T-helper 2 cell treated with Interferon-gamma antibody and Interleukin-4, amounts not matched to agents 100 ng/mL and 5 ng/mL, for 36 hours (primary cell): Measurements from ENCODE around the gene HDAC9. TPM values are rescaled to one million over a fixed set of nuclear protein-coding genes. Genes with fewer than 3 reads are reported as not detected.

Experiments
- intact Hi-C: fragments of 100-400 bp; cut with micrococcal nuclease; formaldehyde crosslinking; loops from one replicate; pipeline ENCODE4 v1.15.1; 2023
- total RNA-seq: library from RNA; stranded (reverse); gene quantifications from 2 replicates; pipeline ENCODE4 v1.2.3, GENCODE V29; 2022

Gene HDAC9
- total RNA-seq, 1 donor from 2014 or later, result 0.14 TPM

- intact Hi-C loops, result no loop called here
Observed at GRCh38 chr7:18654709-18655108, 159.2 kb downstream of the HDAC9 start.

- intact Hi-C loops, result no loop called here
Observed at GRCh38 chr7:18655506-18655905, 160.0 kb downstream of the HDAC9 start.

DNA sequence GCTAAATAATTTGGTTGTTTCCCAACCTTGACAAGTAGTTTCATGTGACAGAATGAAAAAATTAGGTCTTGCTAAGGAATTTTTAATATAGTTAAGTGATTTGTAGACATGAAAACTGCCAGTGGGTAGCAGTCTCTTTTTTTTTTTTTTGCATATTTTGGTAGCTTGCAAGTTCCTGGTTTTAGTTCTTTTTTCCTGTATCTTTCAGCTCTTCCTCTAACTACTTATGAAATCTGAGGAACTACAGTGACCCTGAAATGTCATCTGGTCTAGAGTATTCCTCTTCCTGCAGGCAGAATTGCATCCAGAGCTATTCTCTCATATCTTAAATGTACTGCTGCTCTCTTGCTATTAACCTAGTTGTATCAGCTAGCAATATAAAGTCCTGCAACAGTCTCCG is 160.4 kb downstream of the HDAC9 start:
- intact Hi-C loops, result no loop called here

DNA sequence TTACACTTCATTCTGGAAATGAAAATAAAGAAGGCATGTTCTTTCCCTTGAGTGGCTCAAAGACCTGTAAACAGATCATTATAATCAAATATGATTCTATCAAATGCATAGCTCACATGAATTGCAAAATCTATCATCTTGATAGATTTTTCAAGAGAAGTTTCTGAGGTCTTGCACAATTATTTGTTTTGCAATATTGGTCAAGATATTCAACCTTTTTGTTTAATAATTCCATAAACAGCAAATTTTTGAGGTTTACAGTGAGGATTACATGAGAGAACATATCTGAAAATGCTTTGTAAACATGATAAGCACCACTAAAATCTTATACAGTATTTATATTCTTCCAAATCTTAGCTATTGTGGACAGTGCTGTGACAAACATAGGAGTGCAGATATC is 160.8 kb downstream of the HDAC9 start:
- intact Hi-C loops, result no loop called here

- intact Hi-C loops, result no loop called here
Observed at GRCh38 chr7:18659746-18660145, 164.2 kb downstream of the HDAC9 start.

- intact Hi-C loops, result no loop called here
Observed at GRCh38 chr7:18663321-18663720, 167.8 kb downstream of the HDAC9 start.

DNA sequence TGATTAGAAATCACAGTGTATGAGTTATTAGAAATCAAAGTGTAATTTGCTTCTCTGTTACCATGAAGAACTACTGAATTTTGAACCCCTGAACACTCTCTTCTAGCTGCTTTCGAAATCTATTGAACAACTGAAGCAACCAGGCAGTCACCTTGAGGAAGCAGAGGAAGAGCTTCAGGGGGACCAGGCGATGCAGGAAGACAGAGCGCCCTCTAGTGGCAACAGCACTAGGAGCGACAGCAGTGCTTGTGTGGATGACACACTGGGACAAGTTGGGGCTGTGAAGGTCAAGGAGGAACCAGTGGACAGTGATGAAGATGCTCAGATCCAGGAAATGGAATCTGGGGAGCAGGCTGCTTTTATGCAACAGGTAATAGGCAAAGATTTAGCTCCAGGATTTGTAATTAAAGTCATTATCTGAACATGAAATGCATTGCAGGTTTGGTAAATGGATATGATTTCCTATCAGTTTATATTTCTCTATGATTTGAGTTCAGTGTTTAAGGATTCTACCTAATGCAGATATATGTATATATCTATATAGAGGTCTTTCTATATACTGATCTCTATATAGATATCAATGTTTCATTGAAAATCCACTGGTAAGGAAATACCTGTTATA is 170.7 kb downstream of the HDAC9 start:
- intact Hi-C loops, result loop anchor here (2.0 to 5.0 kb wide), 3 partner anchors 75 to 984 kb away; no protein-coding TSS in a partner anchor

DNA sequence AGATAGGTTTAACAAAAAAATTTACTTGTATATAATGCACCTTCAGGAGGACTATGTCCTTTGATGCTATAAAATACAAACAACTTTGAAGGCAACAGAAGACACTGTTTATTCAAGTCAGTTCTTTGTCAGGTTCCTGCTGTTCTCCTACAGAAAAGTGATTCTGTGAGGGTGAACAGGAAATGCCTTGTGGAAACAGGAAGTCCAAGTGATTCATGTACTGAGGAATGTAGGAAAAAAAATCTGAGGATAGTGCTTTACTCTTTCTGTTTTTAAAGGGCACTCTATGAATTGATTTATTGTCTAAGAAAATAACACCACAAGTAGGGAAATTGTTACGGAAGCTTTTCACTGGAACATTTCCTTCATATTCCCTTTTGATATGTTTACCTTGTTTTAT is 171.9 kb downstream of the HDAC9 start:
- intact Hi-C loops, result loop anchor here (2.0 to 5.0 kb wide), 3 partner anchors 77 to 985 kb away; no protein-coding TSS in a partner anchor

DNA sequence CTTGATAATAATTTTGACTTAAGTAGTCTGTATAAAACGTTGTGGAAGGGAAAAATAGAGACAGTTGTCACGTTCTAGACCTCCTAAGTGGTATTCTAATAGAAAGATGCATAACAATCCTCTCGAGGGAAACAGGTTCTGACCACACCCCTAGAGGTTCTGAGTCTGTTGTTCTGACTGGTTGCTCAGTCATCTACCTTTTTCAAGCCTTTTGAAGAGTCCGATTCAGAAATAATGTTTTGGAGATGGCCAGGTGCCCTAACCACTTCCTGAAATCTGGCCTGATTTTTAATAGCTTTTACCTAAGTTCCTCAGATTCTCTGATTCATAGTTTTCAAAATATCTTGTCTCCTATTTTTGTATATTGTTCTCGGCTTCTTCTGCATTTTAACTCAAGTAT is 175.6 kb downstream of the HDAC9 start:
- intact Hi-C loops, result no loop called here

DNA sequence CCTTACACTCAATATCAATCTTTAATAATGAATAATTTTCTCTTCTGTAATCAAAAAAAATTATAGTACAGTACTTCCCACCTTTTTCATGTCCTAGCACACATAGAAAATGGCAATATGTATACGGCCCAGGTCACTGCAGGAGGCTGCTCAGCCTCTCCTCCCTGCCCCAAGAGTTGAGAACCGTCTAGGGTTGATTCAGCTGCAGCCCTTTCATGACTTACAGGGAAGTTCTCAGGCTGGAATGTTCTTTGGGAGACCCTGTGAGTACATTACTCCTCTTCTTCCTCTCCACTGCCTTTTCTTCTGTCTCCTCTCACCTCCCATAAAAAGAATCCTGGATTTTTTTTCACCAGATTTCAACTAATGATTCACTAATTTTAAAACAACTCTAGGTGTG is 180.0 kb downstream of the HDAC9 start:
- intact Hi-C loops, result no loop called here

- intact Hi-C loops, result no loop called here
Observed at GRCh38 chr7:18679261-18679660, 183.7 kb downstream of the HDAC9 start.

DNA sequence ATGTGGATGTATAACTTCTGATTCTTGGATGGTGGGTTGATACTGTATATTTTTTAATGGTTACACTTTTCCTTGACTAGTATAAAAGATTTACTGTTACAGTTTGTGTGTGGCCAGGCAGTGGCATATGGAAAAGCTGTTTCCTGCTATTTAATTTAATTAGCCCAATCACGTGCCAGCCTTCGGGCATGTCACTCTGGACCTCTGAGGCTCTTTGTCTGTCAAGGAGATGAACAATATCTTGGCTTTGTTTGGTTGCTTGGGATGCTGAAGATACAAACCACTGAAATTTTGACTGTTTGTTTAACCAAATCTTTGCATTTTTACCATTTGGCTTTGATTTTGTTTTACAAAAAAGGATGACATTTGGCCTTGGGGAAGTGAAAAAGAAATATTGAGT is 185.0 kb downstream of the HDAC9 start:
- intact Hi-C loops, result no loop called here

DNA sequence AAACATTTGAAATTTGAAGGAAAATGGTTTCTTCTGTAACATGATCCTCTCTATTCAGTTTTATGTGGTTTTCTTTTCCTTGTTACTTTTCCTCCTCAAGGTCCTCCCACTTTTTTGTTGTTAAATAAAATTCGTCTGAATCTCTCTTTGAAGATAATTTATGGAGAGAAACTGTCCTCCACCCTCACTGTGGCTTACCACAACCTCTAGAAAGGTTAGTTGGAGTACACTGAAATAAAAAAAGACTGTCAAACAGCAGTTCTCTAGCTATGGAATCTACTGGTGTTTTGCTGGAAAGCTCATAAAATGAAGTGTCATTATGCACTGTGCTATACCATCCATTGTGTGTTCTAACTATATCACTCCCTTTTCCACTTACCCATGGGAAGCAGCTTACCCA is 189.4 kb downstream of the HDAC9 start:
- intact Hi-C loops, result no loop called here

GRCh38 chr7:18685971-18686370 is 190.4 kb downstream of the HDAC9 start:
- intact Hi-C loops, result no loop called here

DNA sequence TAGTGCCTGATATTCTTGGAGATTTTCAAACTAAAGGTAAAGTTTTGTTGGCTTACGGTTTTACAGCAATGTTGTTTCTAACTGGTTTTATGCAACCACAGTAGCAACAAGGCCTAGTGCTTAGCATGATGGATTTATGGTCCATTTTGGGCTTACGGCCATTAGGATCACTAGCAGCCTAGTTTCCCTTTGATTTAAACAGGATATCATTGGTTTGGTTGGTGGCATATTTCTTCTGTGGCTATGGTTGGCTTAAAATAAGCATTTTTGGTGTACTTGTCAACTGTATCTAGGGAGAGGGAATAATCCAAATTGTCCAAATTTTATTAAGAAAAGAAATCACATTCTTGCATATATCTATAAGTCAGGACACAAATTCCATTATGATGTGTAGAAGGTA is 194.0 kb downstream of the HDAC9 start:
- intact Hi-C loops, result no loop called here

- intact Hi-C loops, result no loop called here
Observed at GRCh38 chr7:18693406-18693805, 197.9 kb downstream of the HDAC9 start.

GRCh38 chr7:18693816-18694215 is 198.3 kb downstream of the HDAC9 start:
- intact Hi-C loops, result no loop called here

DNA sequence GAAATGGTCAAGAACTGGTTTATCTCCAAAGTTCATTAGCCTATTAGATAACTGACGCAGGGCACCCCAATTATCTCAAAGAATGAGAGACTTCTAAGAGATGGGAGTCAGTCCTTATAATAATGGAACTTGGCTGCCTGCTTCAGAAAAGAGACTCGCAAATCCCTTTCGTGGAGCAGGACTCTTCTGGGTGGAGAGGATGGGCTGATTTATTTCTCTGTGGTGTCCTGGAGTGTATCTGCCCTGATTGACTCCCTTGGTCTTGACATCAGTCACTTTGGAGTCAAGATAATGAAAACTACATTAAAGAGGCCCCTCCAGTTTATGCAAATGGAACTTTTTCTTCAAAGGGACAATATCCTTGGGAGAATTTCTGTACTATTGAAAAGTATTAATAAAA is 198.9 kb downstream of the HDAC9 start:
- intact Hi-C loops, result no loop called here

GRCh38 chr7:18694911-18695310 is 199.4 kb downstream of the HDAC9 start:
- intact Hi-C loops, result no loop called here

DNA sequence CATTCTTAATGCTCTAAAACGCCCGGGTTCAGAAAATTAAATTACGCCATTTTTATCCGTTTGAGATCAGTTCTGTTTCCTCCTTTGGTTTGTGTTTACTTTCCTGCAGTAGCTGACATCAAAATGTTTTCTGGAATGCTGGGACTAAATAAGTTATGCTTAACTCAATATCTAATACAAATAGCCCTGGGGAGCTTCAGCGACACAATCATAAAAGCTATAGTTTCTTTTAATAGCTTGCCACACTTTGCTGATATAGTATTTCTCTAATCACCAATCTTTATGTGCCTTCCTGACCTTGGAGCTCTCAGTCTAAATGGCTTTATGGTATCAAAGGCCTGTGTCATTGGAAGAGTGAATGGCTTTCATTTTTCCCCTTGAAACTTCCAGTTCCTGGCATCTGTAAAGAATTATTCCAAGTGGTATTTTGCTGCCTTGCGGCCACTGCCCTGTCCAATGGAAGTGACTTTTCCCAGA is 202.7 kb downstream of the HDAC9 start:
- intact Hi-C loops, result no loop called here

DNA sequence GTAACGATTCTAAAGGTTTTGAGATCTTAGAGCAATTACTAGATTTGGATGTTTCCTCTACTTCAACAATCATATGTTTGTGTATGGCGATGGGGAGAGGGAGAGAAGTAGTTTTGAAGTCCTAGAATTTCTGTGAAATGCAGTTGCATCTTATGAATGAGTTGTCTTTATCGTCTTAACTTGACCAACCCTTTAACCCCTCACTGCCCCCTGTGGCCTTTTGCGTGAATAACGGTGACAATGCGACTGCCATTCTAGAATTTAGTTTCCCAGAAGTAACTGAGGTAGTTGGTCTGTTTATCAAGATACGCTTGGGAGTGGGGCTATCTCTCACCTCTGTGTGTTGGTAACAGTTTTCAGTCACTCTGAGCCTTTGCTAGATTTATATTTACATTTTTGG is 204.6 kb downstream of the HDAC9 start:
- intact Hi-C loops, result no loop called here

GRCh38 chr7:18702071-18702829 is 206.7 kb downstream of the HDAC9 start:
- intact Hi-C loops, result no loop called here

- intact Hi-C loops, result no loop called here
Observed at GRCh38 chr7:18703685-18704084, 208.1 kb downstream of the HDAC9 start.
